Measurements from ENCODE around the gene CPLX3.

The CPLX3 gene

DNA sequence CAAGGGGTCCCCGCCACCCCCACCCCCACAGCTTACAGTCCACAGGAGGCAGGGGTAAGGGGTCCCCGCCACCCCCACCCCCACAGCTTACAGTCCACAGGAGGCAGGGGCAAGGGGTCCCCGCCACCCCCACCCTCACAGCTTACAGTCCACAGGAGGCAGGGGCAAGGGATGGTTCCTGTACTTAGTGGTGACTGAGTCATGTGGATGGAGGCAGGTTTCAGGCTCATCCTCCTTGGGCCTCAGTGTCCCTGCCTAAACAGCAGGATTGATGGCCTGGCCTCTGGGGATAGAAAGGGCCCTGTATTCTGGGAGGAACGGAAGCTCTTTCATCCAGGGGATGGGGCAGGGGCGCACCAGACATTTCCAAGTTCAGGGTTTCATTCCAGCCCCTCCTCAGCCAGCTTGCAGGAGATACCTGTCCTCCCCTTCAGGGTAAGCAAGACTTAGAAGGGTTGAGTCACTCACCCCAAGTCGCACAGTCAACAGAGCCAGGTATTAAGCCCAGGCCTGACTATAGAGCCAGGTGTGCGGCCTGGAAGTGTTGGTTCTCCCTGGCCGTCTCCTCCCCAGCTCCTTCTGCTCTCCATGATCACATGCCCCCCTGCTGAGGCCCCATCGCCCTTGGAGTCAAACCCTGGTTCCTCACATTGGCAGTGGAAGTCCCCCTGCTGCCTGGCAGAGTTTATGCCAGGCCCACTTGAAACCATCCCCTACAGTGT is 32.0 kb upstream of the CPLX3 start:
- Histone ChIP-seq H2AFZ (ENCODE audit: low read length) (no peak overlapping the region), H3K4me1 (ENCODE audit: insufficient read depth, low read length, severe bottlenecking) (peaks cover 99% of the 10 kb centered on the region), H3K4me2 (ENCODE audit: low read length) (peak overlapping the region; percentile 9; the same call in 1 of the 2 replicates), H3K4me3 (ENCODE audit: low read depth, low read length, poor library complexity, severe bottlenecking) (no peak overlapping the region), H3K36me3 (ENCODE audit: insufficient read depth, low read length) (peaks cover 65% of the 10 kb centered on the region), H3K27ac (ENCODE audit: low read depth, low read length, poor library complexity, severe bottlenecking) (peak overlapping the region; percentile 68), H3F3A (ENCODE audit: insufficient read depth, low read length) (no peaks in the 10 kb centered on the region), H3K9me3 (ENCODE audit: low read length) (no peaks in the 10 kb centered on the region), H3K27me3 (ENCODE audit: insufficient read depth, low read length) (no peaks in the 10 kb centered on the region), H4K20me1 (ENCODE audit: insufficient read depth, low read length) (no peaks in the 10 kb centered on the region), H3K79me2 (ENCODE audit: insufficient read depth, low read length) (peaks cover 68% of the 10 kb centered on the region), H3K9me2 (ENCODE audit: low read depth, low read length) (no peaks in the 10 kb centered on the region), H3K9ac (ENCODE audit: low read length) (peak overlapping the region; percentile 6; the same call in 1 of the 2 replicates)
- TF ChIP-seq EZH2 (IDR thresholded peaks at IDR 0.05; ENCODE audit: borderline replicate concordance, low read length) = no peak
- TF ChIP-seq, protein P1, sequence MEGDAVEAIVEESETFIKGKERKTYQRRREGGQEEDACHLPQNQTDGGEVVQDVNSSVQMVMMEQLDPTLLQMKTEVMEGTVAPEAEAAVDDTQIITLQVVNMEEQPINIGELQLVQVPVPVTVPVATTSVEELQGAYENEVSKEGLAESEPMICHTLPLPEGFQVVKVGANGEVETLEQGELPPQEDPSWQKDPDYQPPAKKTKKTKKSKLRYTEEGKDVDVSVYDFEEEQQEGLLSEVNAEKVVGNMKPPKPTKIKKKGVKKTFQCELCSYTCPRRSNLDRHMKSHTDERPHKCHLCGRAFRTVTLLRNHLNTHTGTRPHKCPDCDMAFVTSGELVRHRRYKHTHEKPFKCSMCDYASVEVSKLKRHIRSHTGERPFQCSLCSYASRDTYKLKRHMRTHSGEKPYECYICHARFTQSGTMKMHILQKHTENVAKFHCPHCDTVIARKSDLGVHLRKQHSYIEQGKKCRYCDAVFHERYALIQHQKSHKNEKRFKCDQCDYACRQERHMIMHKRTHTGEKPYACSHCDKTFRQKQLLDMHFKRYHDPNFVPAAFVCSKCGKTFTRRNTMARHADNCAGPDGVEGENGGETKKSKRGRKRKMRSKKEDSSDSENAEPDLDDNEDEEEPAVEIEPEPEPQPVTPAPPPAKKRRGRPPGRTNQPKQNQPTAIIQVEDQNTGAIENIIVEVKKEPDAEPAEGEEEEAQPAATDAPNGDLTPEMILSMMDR (IDR thresholded peaks at IDR 0.05; ENCODE audit: low read length) = no peak

DNA sequence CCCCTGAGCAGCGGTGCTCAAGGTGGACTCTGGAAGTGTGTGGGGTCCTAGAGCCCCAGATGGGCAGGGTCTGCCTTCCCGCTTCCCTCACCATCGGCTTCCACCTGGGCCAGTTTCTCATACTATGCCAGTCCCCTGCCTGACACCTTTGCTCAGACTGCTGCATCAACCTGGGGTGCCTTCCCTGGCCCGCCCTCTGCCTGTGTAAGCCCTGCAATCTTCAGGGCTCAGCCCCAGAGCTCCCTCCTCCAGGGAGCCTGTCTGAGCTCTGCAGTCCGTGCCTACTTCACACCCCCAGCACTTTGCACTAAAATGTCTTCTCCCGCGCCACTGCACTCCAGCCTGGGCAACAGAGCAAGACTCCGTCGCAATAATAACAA is 31.5 kb upstream of the CPLX3 start:
- Histone ChIP-seq H3K27ac (ENCODE audit: low read depth, low read length, poor library complexity, severe bottlenecking) (peak overlapping the region; percentile 68), H3K9me2 (ENCODE audit: low read depth, low read length) (no peaks in the 10 kb centered on the region), H2AFZ (ENCODE audit: low read length) (no peak overlapping the region), H3F3A (ENCODE audit: insufficient read depth, low read length) (no peaks in the 10 kb centered on the region), H3K79me2 (ENCODE audit: insufficient read depth, low read length) (peaks cover 63% of the 10 kb centered on the region), H3K9ac (ENCODE audit: low read length) (peak overlapping the region; percentile 6; the same call in 1 of the 2 replicates), H3K27me3 (ENCODE audit: insufficient read depth, low read length) (no peaks in the 10 kb centered on the region), H3K4me3 (ENCODE audit: low read depth, low read length, poor library complexity, severe bottlenecking) (no peak overlapping the region), H3K9me3 (ENCODE audit: low read length) (no peaks in the 10 kb centered on the region), H3K4me1 (ENCODE audit: insufficient read depth, low read length, severe bottlenecking) (peaks cover 99% of the 10 kb centered on the region), H3K4me2 (ENCODE audit: low read length) (peak overlapping the region; percentile 9; the same call in 1 of the 2 replicates), H4K20me1 (ENCODE audit: insufficient read depth, low read length) (no peaks in the 10 kb centered on the region), H3K36me3 (ENCODE audit: insufficient read depth, low read length) (peaks cover 65% of the 10 kb centered on the region)
- no peak for TF ChIP-seq EZH2 (IDR thresholded peaks at IDR 0.05; ENCODE audit: borderline replicate concordance, low read length)
- TF ChIP-seq, protein P1 (IDR thresholded peaks at IDR 0.05; ENCODE audit: low read length) = no peak

DNA sequence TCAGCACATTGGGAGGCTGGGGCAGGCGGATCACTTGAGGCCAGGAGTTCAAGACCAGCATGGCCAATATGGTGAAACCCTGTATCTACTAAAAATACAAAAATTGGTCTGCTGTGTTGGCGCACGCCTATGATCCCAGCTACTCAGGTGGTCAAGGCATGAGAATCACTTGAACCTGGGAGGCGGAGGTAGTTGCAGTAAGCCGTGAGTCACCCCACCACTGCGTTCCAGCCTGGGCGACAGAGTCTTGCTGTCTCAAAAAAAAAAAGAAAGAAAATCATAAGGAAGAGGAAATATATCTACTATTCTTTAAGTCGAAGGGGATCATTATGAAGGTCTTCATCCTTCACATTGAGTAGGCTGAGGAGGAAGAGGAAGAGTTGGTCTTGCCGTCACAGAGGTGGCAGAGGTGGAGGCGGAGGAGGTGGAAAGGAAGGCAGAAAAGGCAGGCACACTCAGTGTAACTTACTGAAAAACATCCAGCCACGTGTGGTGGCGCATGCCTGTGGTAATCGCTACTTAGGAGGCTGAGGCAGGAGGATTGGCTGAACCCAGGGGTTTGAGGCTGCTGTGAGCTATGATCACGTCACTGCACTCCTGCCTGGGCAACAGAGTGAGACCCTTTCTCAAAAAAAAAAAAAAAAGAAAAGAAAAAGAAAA is 30.3 kb upstream of the CPLX3 start:
- no peaks in the 10 kb centered on the region for H3K9me3 ChIP-seq (ENCODE audit: low read length)
- no peaks in the 10 kb centered on the region for H3K9me2 ChIP-seq (ENCODE audit: low read depth, low read length)
- peak overlapping the region; percentile 48 for H3K27ac ChIP-seq (ENCODE audit: low read depth, low read length, poor library complexity, severe bottlenecking)
- peaks cover 99% of the 10 kb centered on the region for H3K4me1 ChIP-seq (ENCODE audit: insufficient read depth, low read length, severe bottlenecking)
- no peak for TF ChIP-seq EZH2 (IDR thresholded peaks at IDR 0.05; ENCODE audit: borderline replicate concordance, low read length)
- TF ChIP-seq, protein P1 (IDR thresholded peaks at IDR 0.05; ENCODE audit: low read length) = no peak
- H2AFZ ChIP-seq (ENCODE audit: low read length) = no peak overlapping the region
- H3K27me3 ChIP-seq (ENCODE audit: insufficient read depth, low read length) = no peaks in the 10 kb centered on the region
- H3K4me3 ChIP-seq (ENCODE audit: low read depth, low read length, poor library complexity, severe bottlenecking) = no peak overlapping the region
- H3K9ac ChIP-seq (ENCODE audit: low read length) = no peak overlapping the region
- H4K20me1 ChIP-seq (ENCODE audit: insufficient read depth, low read length) = no peaks in the 10 kb centered on the region
- H3K79me2 ChIP-seq (ENCODE audit: insufficient read depth, low read length) = peaks cover 52% of the 10 kb centered on the region
- peaks cover 69% of the 10 kb centered on the region for H3K36me3 ChIP-seq (ENCODE audit: insufficient read depth, low read length)
- H3K4me2 ChIP-seq (ENCODE audit: low read length) = no peak overlapping the region
- no peaks in the 10 kb centered on the region for H3F3A ChIP-seq (ENCODE audit: insufficient read depth, low read length)

Data from OCI-LY1 (cell line).